ENCODE measurements around the gene MCU.

Gene MCU

GRCh38 chr10:72736176-72736827, 44.4 kb downstream of the MCU start:
- TF ChIP-seq CTCF (IDR thresholded peaks at IDR 0.05): no peak

GRCh38 chr10:72736828-72737220, 44.9 kb downstream of the MCU start:
- TF ChIP-seq CTCF (IDR thresholded peaks at IDR 0.05): no peak

GRCh38 chr10:72738486-72738885, 46.5 kb downstream of the MCU start:
- no peak for TF ChIP-seq CTCF (IDR thresholded peaks at IDR 0.05)

- TF ChIP-seq CTCF (IDR thresholded peaks at IDR 0.05): no peak
Observed at GRCh38 chr10:72740528-72740927, 48.6 kb downstream of the MCU start.

GRCh38 chr10:72742092-72742491, 50.1 kb downstream of the MCU start:
- no peak for TF ChIP-seq CTCF (IDR thresholded peaks at IDR 0.05)

GRCh38 chr10:72742797-72743196, 50.9 kb downstream of the MCU start:
- no peak for TF ChIP-seq CTCF (IDR thresholded peaks at IDR 0.05)

GRCh38 chr10:72744566-72744965, 52.6 kb downstream of the MCU start:
- TF ChIP-seq CTCF (IDR thresholded peaks at IDR 0.05): no peak
